Kidney glomerular epithelial cell (primary cell): Measurements from ENCODE around the gene ARHGAP8.
"Not testable (repeated sequence)": the region's sequence is repeated elsewhere in the genome, so short reads cannot be mapped to it uniquely, and the experiment has no call there.

ENCODE experiments used
- DNase-seq: peaks from one replicate; lab custom pipeline; 2025; lab: John Stamatoyannopoulos, UW

The ARHGAP8 gene

DNA sequence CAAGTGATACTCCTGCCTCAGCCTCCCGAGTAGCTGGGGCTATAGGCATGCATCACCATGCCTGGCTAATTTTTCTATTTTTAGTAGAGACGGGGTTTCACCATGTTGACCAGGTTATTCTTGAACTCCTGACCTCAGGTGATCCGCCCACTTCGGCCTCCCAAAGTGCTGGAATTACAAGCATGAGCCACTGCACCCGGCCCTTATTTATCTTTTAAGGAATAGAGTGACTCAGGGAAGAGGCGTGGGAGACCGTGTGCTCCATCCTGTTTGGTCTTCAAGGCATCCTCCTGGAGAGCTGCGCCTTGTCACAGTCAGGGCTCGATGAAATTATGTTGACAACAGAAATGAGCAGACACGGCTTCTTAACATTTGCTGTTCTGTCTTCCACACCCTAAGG, 12.7 kb upstream of the ARHGAP8 start:
- DNase-seq: peak; percentile 89

- DNase-seq: no peak
Observed at GRCh38 chr22:44740307-44740706, 12.1 kb upstream of the ARHGAP8 start.

DNA sequence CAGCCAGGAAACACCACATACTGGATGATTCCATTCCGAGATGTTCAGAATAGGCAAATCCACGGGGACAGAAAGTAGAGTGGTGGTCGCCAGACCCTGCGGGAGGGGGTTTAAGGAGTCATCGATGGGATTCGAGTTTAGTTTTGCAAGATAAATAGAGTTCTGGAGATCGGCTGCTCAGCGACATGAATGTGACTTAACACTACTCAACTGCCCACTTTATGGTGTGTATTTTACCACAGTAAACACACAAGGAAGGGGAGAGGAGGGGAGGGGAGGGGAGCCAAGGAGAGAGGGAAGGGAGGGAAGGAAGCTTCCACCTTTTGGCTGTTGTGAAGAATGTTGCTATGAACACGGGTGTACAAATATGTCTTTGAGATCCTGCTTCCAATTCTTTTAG, 10.4 kb upstream of the ARHGAP8 start:
- DNase-seq: no peak

DNA sequence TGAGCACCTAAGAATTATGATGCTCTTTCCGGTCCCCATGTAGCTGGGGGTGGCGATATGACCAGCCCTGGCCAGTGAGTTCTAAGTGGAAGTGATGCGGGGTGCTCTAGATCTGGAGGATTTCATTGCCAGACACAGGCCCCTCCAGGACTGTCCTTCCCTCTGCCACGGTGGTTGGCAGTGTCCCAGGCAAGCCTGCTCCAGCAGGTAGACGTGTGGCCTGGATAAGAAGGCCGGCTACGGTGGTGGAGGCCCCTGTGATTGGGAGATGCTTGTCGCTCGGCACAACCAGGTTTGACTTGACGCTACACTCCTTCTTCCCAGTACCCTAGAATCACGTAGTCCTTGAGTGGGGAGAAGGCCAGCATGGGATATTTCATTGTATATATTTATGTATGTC, 9.1 kb upstream of the ARHGAP8 start:
- DNase-seq: no peak

DNA sequence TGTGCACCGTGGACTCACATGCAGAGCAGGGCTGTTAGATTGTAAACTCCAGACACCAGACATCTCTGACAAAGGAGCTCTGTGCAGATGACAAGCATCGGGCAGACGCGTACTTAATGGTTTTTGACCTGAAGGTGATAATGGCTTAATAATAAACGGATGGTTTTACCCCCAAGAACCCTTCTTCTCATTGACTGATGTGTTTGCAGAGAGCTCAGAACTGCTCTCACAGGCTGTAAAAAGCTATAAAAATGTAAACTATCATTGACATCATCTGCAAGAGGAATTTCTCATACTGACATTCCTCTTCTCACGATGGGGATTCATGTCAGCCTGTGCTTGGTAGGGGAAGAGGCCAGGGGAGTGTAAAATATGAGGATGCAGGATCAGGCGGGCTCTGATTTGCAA, 8.6 kb upstream of the ARHGAP8 start:
- DNase-seq: no peak

GRCh38 chr22:44745853-44746789, 6.3 kb upstream of the ARHGAP8 start:
- peak; percentile 54 for DNase-seq

GRCh38 chr22:44747784-44748127, 4.6 kb upstream of the ARHGAP8 start:
- DNase-seq: not testable (repeated sequence)

DNA sequence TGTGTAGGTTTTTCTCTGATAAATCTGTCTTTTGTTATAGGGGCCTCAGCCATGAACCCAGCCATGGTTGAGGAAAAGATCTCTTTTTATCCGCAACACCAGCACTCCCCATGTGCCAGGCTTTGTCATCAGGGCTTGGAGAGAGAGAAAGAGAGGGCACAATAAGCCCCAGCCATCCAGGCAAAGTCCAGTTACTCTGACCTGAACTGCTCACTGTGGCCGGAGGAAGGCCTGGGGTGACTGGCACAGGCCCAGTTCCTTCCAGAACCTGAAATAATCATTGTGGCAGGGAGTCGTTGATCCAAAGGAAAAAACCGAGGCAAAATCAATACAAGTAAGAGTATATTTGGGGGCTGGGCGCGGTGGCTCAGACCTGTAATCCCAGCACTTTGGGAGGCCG, 3.9 kb upstream of the ARHGAP8 start:
- DNase-seq: no peak

DNA sequence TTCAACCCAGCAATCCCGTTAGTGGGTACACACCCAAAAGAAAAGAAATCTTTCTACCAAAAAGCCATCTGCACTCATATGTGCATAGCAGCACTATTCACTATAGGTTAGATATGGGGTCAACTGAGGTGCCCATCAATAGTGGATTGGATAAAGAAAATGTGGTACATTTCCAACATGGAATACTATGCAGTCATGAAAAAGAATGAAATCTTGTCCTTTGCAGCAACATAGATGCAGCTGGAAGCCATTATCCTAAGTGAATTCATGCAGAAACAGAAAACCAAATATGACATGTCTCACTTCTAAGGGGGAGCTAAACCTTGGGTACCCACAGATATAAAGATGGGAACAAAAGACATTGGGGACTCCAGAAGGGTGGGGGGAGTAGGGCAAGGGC, 1.9 kb upstream of the ARHGAP8 start:
- DNase-seq: no peak

- DNase-seq: peak; percentile 17
Observed at GRCh38 chr22:44753189-44754042, 1.0 kb downstream of the ARHGAP8 start.

DNA sequence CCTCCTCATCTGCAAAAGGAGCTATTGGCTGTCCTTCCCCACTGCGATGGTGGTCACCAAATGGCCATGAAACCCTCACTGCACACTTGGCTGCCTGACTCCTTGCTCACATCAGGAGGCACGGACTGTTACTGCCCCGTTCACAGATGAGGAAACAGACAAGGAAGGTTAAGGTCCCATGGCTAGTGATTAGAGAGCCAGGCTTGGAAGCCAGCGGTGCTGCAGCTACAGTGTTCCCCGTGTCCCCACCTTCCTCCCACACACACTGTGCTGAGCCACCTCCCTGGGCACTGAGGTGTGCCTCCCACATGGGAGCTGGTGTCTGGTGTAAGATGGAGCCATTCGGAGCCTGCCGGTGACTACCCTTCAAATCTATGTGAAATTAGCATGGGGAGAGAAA, 2.6 kb downstream of the ARHGAP8 start:
- no peak for DNase-seq

- no peak for DNase-seq
Observed at GRCh38 chr22:44755417-44755816, 3.0 kb downstream of the ARHGAP8 start.

DNA sequence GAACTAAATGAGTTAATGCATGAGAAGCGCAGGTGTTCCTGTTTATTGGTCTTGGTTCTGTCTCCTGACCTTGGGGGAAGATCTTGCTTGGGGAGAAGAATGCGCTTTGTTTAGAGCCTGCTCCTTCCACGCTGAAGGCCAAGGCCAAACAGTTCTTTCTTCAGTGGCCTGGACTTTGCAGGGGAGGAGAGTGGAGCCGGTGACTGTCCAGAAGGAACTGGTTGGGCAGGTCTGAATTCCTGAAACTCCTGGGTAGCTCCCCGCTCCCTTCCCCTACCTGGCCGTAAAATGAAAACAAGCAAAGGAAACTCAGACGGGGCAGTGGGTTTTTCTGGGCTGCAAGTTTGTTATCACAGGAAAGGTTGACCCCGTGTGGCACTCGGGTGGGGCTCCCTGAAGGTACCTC, 3.6 kb downstream of the ARHGAP8 start:
- no peak for DNase-seq

GRCh38 chr22:44758344-44758973, 6.1 kb downstream of the ARHGAP8 start:
- DNase-seq: peak; percentile 51

GRCh38 chr22:44759001-44759400, 6.6 kb downstream of the ARHGAP8 start:
- DNase-seq: no peak

GRCh38 chr22:44759430-44760310, 7.3 kb downstream of the ARHGAP8 start:
- DNase-seq: no peak

DNA sequence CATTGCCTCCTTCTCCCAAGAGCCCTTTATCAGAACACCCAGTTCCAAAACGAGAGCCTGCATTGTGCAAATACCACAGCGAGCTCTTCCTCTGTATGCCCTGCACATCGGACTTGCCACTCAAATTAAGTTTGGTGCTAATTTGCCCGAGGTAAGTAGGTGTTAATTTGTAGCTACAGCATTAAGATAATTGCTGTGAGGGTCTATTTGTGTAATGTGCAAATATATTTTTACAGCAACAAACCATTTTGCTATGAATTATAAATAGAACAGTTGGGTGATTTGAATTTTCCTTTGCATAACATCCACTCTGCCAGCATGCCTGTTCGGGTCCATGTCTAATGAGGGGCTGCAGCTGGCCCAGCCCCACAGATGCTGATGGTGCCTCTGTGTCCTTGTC, 8.1 kb downstream of the ARHGAP8 start:
- DNase-seq: no peak

DNA sequence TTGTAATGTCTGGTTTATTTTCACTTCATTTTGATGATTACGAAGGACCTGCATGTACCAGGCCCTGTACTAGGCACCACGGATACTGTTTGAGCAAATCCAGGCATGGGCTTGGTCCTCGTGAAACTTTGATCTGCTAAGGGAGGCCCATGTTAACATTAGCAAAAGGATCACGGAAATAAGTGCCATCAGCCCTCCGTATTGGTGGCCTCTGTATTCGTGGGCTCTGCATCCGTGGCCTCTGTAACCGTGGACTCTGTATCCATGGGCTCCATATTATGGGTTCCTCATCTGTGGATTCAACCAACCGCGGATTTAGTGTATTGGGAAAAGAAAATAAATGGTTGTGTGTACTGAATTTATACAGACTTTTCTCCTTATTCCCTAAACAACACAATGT, 8.7 kb downstream of the ARHGAP8 start:
- DNase-seq: no peak

DNA sequence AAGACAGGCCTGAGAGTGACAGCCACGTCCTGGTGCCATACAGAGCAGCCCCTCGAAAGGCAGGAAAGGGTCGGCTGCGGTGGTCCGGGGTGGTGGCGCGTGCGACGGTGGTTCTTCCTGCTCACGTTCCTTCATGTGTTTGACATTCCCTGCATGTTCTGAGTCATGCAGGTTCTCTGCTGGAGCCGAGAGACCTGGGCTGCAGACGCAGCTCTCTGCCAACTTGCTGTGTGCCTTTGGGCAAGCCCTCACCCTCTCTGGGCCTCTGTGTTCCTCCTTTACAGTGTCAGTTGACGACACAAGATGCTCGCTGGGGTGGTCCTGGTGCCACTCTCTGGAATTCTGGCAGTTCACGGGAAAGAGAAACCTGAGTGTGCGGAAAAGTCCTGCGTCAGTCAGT, 12.0 kb downstream of the ARHGAP8 start:
- no peak for DNase-seq

- no peak for DNase-seq
Observed at GRCh38 chr22:44764974-44765373, 12.6 kb downstream of the ARHGAP8 start.

GRCh38 chr22:44765571-44766285, 13.4 kb downstream of the ARHGAP8 start:
- DNase-seq: no peak
